K562 (cell line): ENCODE results near the gene RET. TPM values are rescaled to one million over a fixed set of nuclear protein-coding genes. Genes with fewer than 3 reads are reported as not detected.

Experiments
- ATAC-seq: fragments of 200-7000 bp; cut with Tn5 transposase; 3 replicates; pipeline ENCODE4 v1.9.1; 2020; ENCODE audit warnings: moderate library complexity
- BruUV-seq: library from RNA; stranded (reverse); fragments of 400-500 nt; replicated peaks from 2 replicates; lab custom pipeline; 2021; lab: Mats Ljungman, UMichigan
- CTCF ChIA-PET: fragments of 300-600 bp; formaldehyde crosslinking; extraction: SDS; loops from one replicate; lab custom pipeline; 2021; ENCODE audit warnings: low intra/inter-chr PET ratio; lab: Yijun Ruan, JAX
- POLR2A ChIA-PET: fragments of 300-600, 350-650 bp; sonication (Branson Sonifier 250); formaldehyde crosslinking; extraction: SDS; loops from one replicate; lab custom pipeline; 2021; ENCODE audit warnings: antibody characterized with exemption, inconsistent platforms; lab: Yijun Ruan, JAX
- DNase-seq, 4 experiments: peaks; one replicate each; pipeline versions ENCODE4 v3.0.0 to v3.0.0-alpha.2; 2011 to 2018; ENCODE audit warnings: low spot score in 3 of 4, mixed read lengths in 3 of 4; ENCODE audit errors: extremely low read depth in 1 of 4
- FAIRE-seq: peaks from 2 replicates; lab custom pipeline; 2011; peaks lifted over from hg19 to GRCh38; lab: Jason Lieb, UNC
- H2AFZ ChIP-seq: 2 replicates; pipeline ENCODE4 v1.6.0; 2011; ENCODE audit warnings: low read depth, low read length, control low read depth, inconsistent platforms
- H3K27ac ChIP-seq: fragments of 200-600 bp; 3 replicates; pipeline ENCODE4 v1.8.0; 2011; ENCODE audit warnings: low read depth, mild to moderate bottlenecking, control low read depth, inconsistent platforms, low read length, moderate library complexity, mixed read lengths; ENCODE audit errors: extremely low read depth
- H3K27me3 ChIP-seq, 2 experiments: fragments of 300-600 bp in 1 of 2; 2 replicates in 1 of 2; 3 replicates in 1 of 2; pipeline versions ENCODE4 v1.6.0 to v1.8.0; 2011; ENCODE audit warnings: inconsistent platforms in 2 of 2, low read length in 2 of 2, mild to moderate bottlenecking in 1 of 2, mixed read lengths in 1 of 2, moderate library complexity in 1 of 2; ENCODE audit not compliant: control insufficient read depth in 2 of 2, insufficient read depth in 2 of 2
- H3K36me3 ChIP-seq: fragments of 300-600 bp; 3 replicates; pipeline ENCODE4 v1.8.0; 2011; ENCODE audit warnings: mild to moderate bottlenecking, low read length, inconsistent platforms; ENCODE audit not compliant: control insufficient read depth, insufficient read depth
- H3K4me1 ChIP-seq, 2 experiments: fragments of 200-600 bp in 1 of 2; replicated peaks in 1 of 2; 2 replicates in 1 of 2; 3 replicates in 1 of 2; pipeline versions ENCODE4 v1.5.1 to v1.8.0; 2011; ENCODE audit warnings: inconsistent platforms in 2 of 2, low read length in 2 of 2, mild to moderate bottlenecking in 1 of 2, mixed read lengths in 1 of 2, moderate library complexity in 1 of 2; ENCODE audit not compliant: control insufficient read depth in 2 of 2, insufficient read depth in 2 of 2
- H3K4me2 ChIP-seq: 2 replicates; pipeline ENCODE4 v1.6.1; 2011; ENCODE audit warnings: low read length, control low read depth, inconsistent platforms, mixed read lengths; ENCODE audit not compliant: insufficient read depth
- H3K4me3 ChIP-seq: fragments of 200-600 bp; sonication (generic), shearing (Covaris generic); 2 replicates; pipeline ENCODE4 v1.5.1; 2016; ENCODE audit warnings: control low read depth, inconsistent platforms
- H3K79me2 ChIP-seq: fragments of 200-600 bp; 3 replicates; pipeline ENCODE4 v1.8.0; 2011; ENCODE audit warnings: low read length, inconsistent platforms; ENCODE audit not compliant: control insufficient read depth, insufficient read depth
- H3K9ac ChIP-seq, 2 experiments: 2 replicates each; pipeline versions ENCODE4 v1.6.0 to v1.6.1; 2011; ENCODE audit warnings: low read depth in 2 of 2, low read length in 2 of 2, control low read depth in 1 of 2, inconsistent platforms in 1 of 2, mild to moderate bottlenecking in 1 of 2, mixed read lengths in 1 of 2; ENCODE audit not compliant: insufficient read depth in 1 of 2
- H3K9me1 ChIP-seq: one replicate; pipeline ENCODE4 v1.6.0; 2011; ENCODE audit warnings: inconsistent platforms, mild to moderate bottlenecking, low read length, moderate library complexity; ENCODE audit not compliant: control insufficient read depth, insufficient read depth
- H3K9me3 ChIP-seq: replicated peaks from 2 replicates; pipeline ENCODE4 v1.5.1; 2011; ENCODE audit warnings: low read depth, low read length, inconsistent platforms; ENCODE audit not compliant: control insufficient read depth, insufficient read depth
- H4K20me1 ChIP-seq: replicated peaks from 2 replicates; pipeline ENCODE4 v1.6.1; 2011; ENCODE audit warnings: low read length, inconsistent platforms, mixed read lengths; ENCODE audit not compliant: control insufficient read depth, insufficient read depth
- CBX1 ChIP-seq: sonication (generic); IDR thresholded peaks from 2 replicates; pipeline ENCODE4 v1.6.1; 2016; ENCODE audit warnings: antibody characterized with exemption, low read depth, mild to moderate bottlenecking
- CCNT2 ChIP-seq: IDR thresholded peaks from 2 replicates; pipeline ENCODE4 v1.6.1; 2011; ENCODE audit warnings: borderline replicate concordance, low read depth, mild to moderate bottlenecking, moderate library complexity, mixed read lengths, low read length; ENCODE audit not compliant: insufficient read length; ENCODE audit errors: extremely low read depth
- DPF2 ChIP-seq: fragments of 450-650 bp; IDR thresholded peaks from 2 replicates; pipeline ENCODE4 v1.6.1; 2016
- HNRNPLL ChIP-seq: fragments of 200-400 bp; formaldehyde crosslinking; IDR thresholded peaks from 2 replicates; pipeline ENCODE4 v1.6.1; 2017; ENCODE audit warnings: low read length, low read depth, mild to moderate bottlenecking; ENCODE audit not compliant: poor library complexity, severe bottlenecking
- PRPF4 ChIP-seq: fragments of 200-400 bp; formaldehyde crosslinking; IDR thresholded peaks from one replicate; pipeline ENCODE4 v1.6.1; 2017; ENCODE audit warnings: low read length, low read depth, mild to moderate bottlenecking; ENCODE audit not compliant: insufficient read depth, poor library complexity, severe bottlenecking
- PTTG1 ChIP-seq: fragments of 450-650 bp; IDR thresholded peaks from 2 replicates; pipeline ENCODE4 v1.6.1; 2016; ENCODE audit warnings: low read depth, mild to moderate bottlenecking, missing genetic modification characterization, missing compliant biosample characterization
- RBM34 ChIP-seq: fragments of 200-400 bp; formaldehyde crosslinking; IDR thresholded peaks from 2 replicates; pipeline ENCODE4 v1.6.1; 2018; ENCODE audit warnings: low read length, borderline replicate concordance; ENCODE audit not compliant: insufficient read depth
- TAF7 ChIP-seq: fragments of 450-650 bp; IDR thresholded peaks from 2 replicates; pipeline ENCODE4 v1.6.1; 2016; ENCODE audit warnings: missing genetic modification characterization, missing compliant biosample characterization
- ZNF197 ChIP-seq: fragments of 200-800 bp; sonication (Bioruptor generic); IDR thresholded peaks from 2 replicates; pipeline ENCODE4 v1.6.1; 2016; ENCODE audit warnings: low read depth, missing genetic modification characterization, missing compliant biosample characterization
- ZNF41 ChIP-seq: fragments of 250-450 bp; sonication (Bioruptor Pico); conservative IDR thresholded peaks from 2 replicates; pipeline ENCODE4 v1.4.0; 2020; ENCODE audit warnings: mild to moderate bottlenecking
- WGBS: fragments of 100-300 bp; shearing (Covaris generic); methylation state at CpG from one replicate; pipeline ENCODE4 v1.1.6; 2016; ENCODE audit warnings: low coverage, mixed read lengths; ENCODE audit not compliant: insufficient coverage; ENCODE audit errors: missing lambda C conversion rate; 5-methylcytosine and 5-hydroxymethylcytosine counted together
- in situ Hi-C: fragments of 300-500 bp; cut with MboI; formaldehyde crosslinking; loops from 4 replicates; pipeline ENCODE4 v1.15.0; 2018; ENCODE audit warnings: inconsistent platforms, mixed read lengths
- intact Hi-C: fragments of 100-400 bp; cut with micrococcal nuclease; formaldehyde crosslinking; loops from 2 replicates; pipeline ENCODE4 v1.14.2; 2022
- polyA plus RNA-seq, 8 experiments: library from polyadenylated mRNA; depleted of rRNA in 4 of 8; stranded (reverse) in 5 of 8; unstranded in 3 of 8; fragments of >200 nt; fragmentation: Nextera tagmentation in 2 of 8; fragmentation: Illumina TruSeq in 1 of 8; extraction: Ambion mirVana in 2 of 8; extraction: Trizol in 1 of 8; gene quantifications; 2 replicates each; pipeline versions ENCODE4 v1.2.1 to v1.2.3, GENCODE V29; 2011 to 2014; ENCODE audit warnings: inconsistent platforms in 1 of 8, missing spikeins in 1 of 8
- total RNA-seq, 7 experiments: library from RNA; depleted of rRNA in 6 of 7; stranded (reverse); fragments of >200 nt in 6 of 7; fragmentation: Illumina TruSeq in 2 of 7; extraction: Trizol in 2 of 7; gene quantifications; 2 replicates each; pipeline versions ENCODE4 v1.2.1 to v1.2.3, GENCODE V29; 2011 to 2021; ENCODE audit warnings: low replicate concordance in 1 of 7
- TF ChIP-seq, protein P1 (sequence below): fragments of 250-450 bp; sonication (Bioruptor Pico); IDR thresholded peaks from 2 replicates; pipeline ENCODE4 v1.4.0; 2020; ENCODE audit warnings: mild to moderate bottlenecking, moderate library complexity, borderline replicate concordance
- TF ChIP-seq, protein P2 (sequence below): fragments of 250-450 bp; sonication (Bioruptor Pico); IDR thresholded peaks from 2 replicates; pipeline ENCODE4 v1.5.0; 2021
- TF ChIP-seq, protein P3 (sequence below): fragments of 450-650 bp; IDR thresholded peaks from 2 replicates; pipeline ENCODE4 v1.6.1; 2017; ENCODE audit warnings: mild to moderate bottlenecking, moderate library complexity

Gene RET
- total and polyA plus RNA-seq, 9 of the 15 experiments (the other 6 are each of a cell fraction or from before 2014, with no cell fraction given) = 0.04 to 0.05 TPM; not detected in 7

DNA sequence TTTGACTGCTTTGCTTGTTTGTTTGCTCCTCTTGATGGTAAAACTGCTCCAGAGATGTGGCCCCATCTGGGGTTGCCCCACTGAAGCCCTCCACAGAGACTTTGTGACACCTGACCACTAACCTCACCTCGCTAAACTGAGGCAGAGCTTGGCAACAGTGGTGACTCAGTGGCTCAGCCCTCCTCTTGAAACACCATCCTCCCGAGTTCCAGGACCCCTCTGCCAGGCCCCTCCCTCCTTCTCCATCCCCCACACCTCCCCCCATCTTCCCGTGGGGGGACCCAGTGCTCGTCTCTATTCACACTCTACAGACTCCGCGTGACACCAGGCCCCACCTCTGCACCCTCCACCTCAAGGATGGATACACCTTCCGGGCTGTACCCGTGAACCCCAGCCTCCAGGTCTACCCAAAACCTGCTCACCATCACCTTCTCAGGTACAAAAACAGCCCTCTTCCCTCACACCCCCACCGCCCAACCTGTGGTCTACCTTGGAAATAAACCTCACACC is 19.0 kb upstream of the RET start:
- peaks cover 4% of the 10 kb centered on the region for H4K20me1 ChIP-seq
- intact Hi-C loops = no loop called here
- ATAC-seq = no peak
- H3K9me3 ChIP-seq = no peaks in the 10 kb centered on the region
- no peak overlapping the region for H3K27ac ChIP-seq
- H3K4me3 ChIP-seq = no peak overlapping the region
- ChIA-PET CTCF (no interaction called here), POLR2A (interaction anchor here (0.6 kb wide), 2 partner anchors 75 to 788 kb away, joined by 3 to 5 read pairs; no protein-coding TSS in a partner anchor)
- no TSS peak for BruUV-seq
- under 1% methylated on average over 9 of the region's 9 CpGs for whole genome bisulfite sequencing
- no peak overlapping the region for H2AFZ ChIP-seq
- H3K27me3 ChIP-seq = peaks cover 3 to 39% of the 10 kb centered on the region in 2 experiments; a peak in 4 of 5 replicates
- DNase-seq = no peak
- no peaks in the 10 kb centered on the region for H3K79me2 ChIP-seq
- H3K4me1 ChIP-seq = peaks cover 0 to 4% of the 10 kb centered on the region in 2 experiments; a peak in 2 of 5 replicates
- no peak overlapping the region for H3K4me2 ChIP-seq
- no peak overlapping the region for H3K9ac ChIP-seq
- no peak for FAIRE-seq
- no peaks in the 10 kb centered on the region for H3K36me3 ChIP-seq
- in situ Hi-C loops = no loop called here
- no peaks in the 10 kb centered on the region for H3K9me1 ChIP-seq
- TF ChIP-seq ZNF41 (no peak), CCNT2 (no peak), CBX1 (no peak), TAF7 (tag) (no peak), PRPF4 (no peak), DPF2 (no peak), HNRNPLL (no peak), RBM34 (no peak), PTTG1 (tag) (no peak), ZNF197 (CRISPR knock-in tag) (no peak)
- TF ChIP-seq, protein P1, sequence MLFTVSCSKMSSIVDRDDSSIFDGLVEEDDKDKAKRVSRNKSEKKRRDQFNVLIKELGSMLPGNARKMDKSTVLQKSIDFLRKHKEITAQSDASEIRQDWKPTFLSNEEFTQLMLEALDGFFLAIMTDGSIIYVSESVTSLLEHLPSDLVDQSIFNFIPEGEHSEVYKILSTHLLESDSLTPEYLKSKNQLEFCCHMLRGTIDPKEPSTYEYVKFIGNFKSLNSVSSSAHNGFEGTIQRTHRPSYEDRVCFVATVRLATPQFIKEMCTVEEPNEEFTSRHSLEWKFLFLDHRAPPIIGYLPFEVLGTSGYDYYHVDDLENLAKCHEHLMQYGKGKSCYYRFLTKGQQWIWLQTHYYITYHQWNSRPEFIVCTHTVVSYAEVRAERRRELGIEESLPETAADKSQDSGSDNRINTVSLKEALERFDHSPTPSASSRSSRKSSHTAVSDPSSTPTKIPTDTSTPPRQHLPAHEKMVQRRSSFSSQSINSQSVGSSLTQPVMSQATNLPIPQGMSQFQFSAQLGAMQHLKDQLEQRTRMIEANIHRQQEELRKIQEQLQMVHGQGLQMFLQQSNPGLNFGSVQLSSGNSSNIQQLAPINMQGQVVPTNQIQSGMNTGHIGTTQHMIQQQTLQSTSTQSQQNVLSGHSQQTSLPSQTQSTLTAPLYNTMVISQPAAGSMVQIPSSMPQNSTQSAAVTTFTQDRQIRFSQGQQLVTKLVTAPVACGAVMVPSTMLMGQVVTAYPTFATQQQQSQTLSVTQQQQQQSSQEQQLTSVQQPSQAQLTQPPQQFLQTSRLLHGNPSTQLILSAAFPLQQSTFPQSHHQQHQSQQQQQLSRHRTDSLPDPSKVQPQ = no peak
- TF ChIP-seq, protein P2, sequence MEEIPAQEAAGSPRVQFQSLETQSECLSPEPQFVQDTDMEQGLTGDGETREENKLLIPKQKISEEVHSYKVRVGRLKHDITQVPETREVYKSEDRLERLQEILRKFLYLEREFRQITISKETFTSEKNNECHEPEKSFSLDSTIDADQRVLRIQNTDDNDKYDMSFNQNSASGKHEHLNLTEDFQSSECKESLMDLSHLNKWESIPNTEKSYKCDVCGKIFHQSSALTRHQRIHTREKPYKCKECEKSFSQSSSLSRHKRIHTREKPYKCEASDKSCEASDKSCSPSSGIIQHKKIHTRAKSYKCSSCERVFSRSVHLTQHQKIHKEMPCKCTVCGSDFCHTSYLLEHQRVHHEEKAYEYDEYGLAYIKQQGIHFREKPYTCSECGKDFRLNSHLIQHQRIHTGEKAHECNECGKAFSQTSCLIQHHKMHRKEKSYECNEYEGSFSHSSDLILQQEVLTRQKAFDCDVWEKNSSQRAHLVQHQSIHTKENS (CRISPR knock-in tag) = no peak
- TF ChIP-seq, protein P3, sequence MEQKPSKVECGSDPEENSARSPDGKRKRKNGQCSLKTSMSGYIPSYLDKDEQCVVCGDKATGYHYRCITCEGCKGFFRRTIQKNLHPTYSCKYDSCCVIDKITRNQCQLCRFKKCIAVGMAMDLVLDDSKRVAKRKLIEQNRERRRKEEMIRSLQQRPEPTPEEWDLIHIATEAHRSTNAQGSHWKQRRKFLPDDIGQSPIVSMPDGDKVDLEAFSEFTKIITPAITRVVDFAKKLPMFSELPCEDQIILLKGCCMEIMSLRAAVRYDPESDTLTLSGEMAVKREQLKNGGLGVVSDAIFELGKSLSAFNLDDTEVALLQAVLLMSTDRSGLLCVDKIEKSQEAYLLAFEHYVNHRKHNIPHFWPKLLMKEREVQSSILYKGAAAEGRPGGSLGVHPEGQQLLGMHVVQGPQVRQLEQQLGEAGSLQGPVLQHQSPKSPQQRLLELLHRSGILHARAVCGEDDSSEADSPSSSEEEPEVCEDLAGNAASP = no peak
